H7 (cell line): ENCODE measurements around the gene NLGN4X. TPM values are rescaled to one million over a fixed set of nuclear protein-coding genes. Genes with fewer than 3 reads are reported as not detected.
"Not testable (repeated sequence)": the region's sequence is repeated elsewhere in the genome, so short reads cannot be mapped to it uniquely, and the experiment has no call there.

Experiments
- DNase-seq: peaks from one replicate; pipeline ENCODE4 v3.0.0; 2012
- H3K27me3 ChIP-seq: 2 replicates; pipeline ENCODE4 v1.6.0; 2011; ENCODE audit warnings: mild to moderate bottlenecking, low read length; ENCODE audit not compliant: control insufficient read depth, insufficient read depth
- H3K36me3 ChIP-seq: replicated peaks from 2 replicates; pipeline ENCODE4 v1.5.1; 2011; ENCODE audit warnings: low read length; ENCODE audit not compliant: control insufficient read depth, insufficient read depth
- H3K4me3 ChIP-seq: 2 replicates; pipeline ENCODE4 v1.5.1; 2011; ENCODE audit warnings: low read depth, mild to moderate bottlenecking, control low read depth, low read length, moderate library complexity; ENCODE audit not compliant: insufficient read depth
- total RNA-seq: library from RNA; depleted of rRNA; stranded (reverse); fragments of >200 nt; shearing (Covaris generic); gene quantifications from 2 replicates; pipeline ENCODE4 v1.2.3, GENCODE V29; 2014

Gene NLGN4X
- total RNA-seq, 1 experiment from 2014 or later: 38.0 TPM

- Histone ChIP-seq H3K36me3 (no peaks in the 10 kb centered on the region), H3K4me3 (no peak overlapping the region), H3K27me3 (no peaks in the 10 kb centered on the region)
- no peak for DNase-seq
Measured at GRCh38 chrX:5916945-5917344, 311.7 kb downstream of the NLGN4X start.

- no peak for DNase-seq
Measured at GRCh38 chrX:5915783-5916182, 312.9 kb downstream of the NLGN4X start.

GRCh38 chrX:5907207-5907606 is 321.5 kb downstream of the NLGN4X start:
- H3K36me3 ChIP-seq: peaks cover 4% of the 10 kb centered on the region
- no peaks in the 10 kb centered on the region for H3K27me3 ChIP-seq
- no peak overlapping the region for H3K4me3 ChIP-seq
- DNase-seq: peak; percentile 42

More at GRCh38 chrX:5915783-5916182, 312.9 kb downstream of the NLGN4X start:
- H3K4me3 ChIP-seq: no peak overlapping the region
- H3K36me3 ChIP-seq: no peaks in the 10 kb centered on the region
- no peaks in the 10 kb centered on the region for H3K27me3 ChIP-seq

GRCh38 chrX:5903586-5904190 is 325.0 kb downstream of the NLGN4X start:
- not testable (repeated sequence) for H3K36me3 ChIP-seq, DNase-seq, H3K4me3 ChIP-seq, H3K27me3 ChIP-seq

GRCh38 chrX:5898463-5898862 is 330.2 kb downstream of the NLGN4X start:
- DNase-seq: no peak
- Histone ChIP-seq H3K4me3 (no peak overlapping the region), H3K36me3 (peaks cover 5% of the 10 kb centered on the region), H3K27me3 (no peaks in the 10 kb centered on the region)

- H3K27me3 ChIP-seq: no peaks in the 10 kb centered on the region
Measured at GRCh38 chrX:5891378-5891777, 337.3 kb downstream of the NLGN4X start.

GRCh38 chrX:5876984-5877596 is 351.6 kb downstream of the NLGN4X start:
- no peaks in the 10 kb centered on the region for H3K27me3 ChIP-seq
- peak; percentile 11 for DNase-seq
- H3K36me3 ChIP-seq: no peaks in the 10 kb centered on the region
- H3K4me3 ChIP-seq: no peak overlapping the region

More at GRCh38 chrX:5891378-5891777, 337.3 kb downstream of the NLGN4X start:
- Histone ChIP-seq H3K36me3 (peaks cover 4% of the 10 kb centered on the region), H3K4me3 (no peak overlapping the region)
- no peak for DNase-seq

GRCh38 chrX:5870238-5870637 is 358.4 kb downstream of the NLGN4X start:
- Histone ChIP-seq H3K27me3 (no peaks in the 10 kb centered on the region), H3K4me3 (no peak overlapping the region), H3K36me3 (no peaks in the 10 kb centered on the region)
- DNase-seq: no peak

- H3K4me3 ChIP-seq: no peak overlapping the region
- H3K27me3 ChIP-seq: no peaks in the 10 kb centered on the region
- no peaks in the 10 kb centered on the region for H3K36me3 ChIP-seq
- no peak for DNase-seq
Measured at GRCh38 chrX:5869786-5870185, 358.9 kb downstream of the NLGN4X start.

GRCh38 chrX:5867778-5868177 is 360.9 kb downstream of the NLGN4X start:
- Histone ChIP-seq H3K4me3 (no peak overlapping the region), H3K27me3 (no peaks in the 10 kb centered on the region), H3K36me3 (no peaks in the 10 kb centered on the region)
- DNase-seq: no peak

GRCh38 chrX:5857232-5857631 is 371.4 kb downstream of the NLGN4X start:
- H3K27me3 ChIP-seq: no peaks in the 10 kb centered on the region
- no peak for DNase-seq
- no peaks in the 10 kb centered on the region for H3K36me3 ChIP-seq
- no peak overlapping the region for H3K4me3 ChIP-seq

- DNase-seq: no peak
- Histone ChIP-seq H3K27me3 (no peaks in the 10 kb centered on the region), H3K4me3 (no peak overlapping the region)
Measured at GRCh38 chrX:5852941-5853340, 375.7 kb downstream of the NLGN4X start.

GRCh38 chrX:5842601-5843000 is 386.1 kb downstream of the NLGN4X start:
- Histone ChIP-seq H3K27me3 (no peaks in the 10 kb centered on the region), H3K4me3 (no peak overlapping the region), H3K36me3 (no peaks in the 10 kb centered on the region)
- DNase-seq: no peak

More at GRCh38 chrX:5852941-5853340, 375.7 kb downstream of the NLGN4X start:
- no peaks in the 10 kb centered on the region for H3K36me3 ChIP-seq
